ENCODE data around the gene PEX16. TPM values are rescaled to one million over a fixed set of nuclear protein-coding genes. Genes with fewer than 3 reads are reported as not detected.

PEX16 gene
- total RNA-seq, 1 donor from 2014 or later, result 77.7 TPM

DNA sequence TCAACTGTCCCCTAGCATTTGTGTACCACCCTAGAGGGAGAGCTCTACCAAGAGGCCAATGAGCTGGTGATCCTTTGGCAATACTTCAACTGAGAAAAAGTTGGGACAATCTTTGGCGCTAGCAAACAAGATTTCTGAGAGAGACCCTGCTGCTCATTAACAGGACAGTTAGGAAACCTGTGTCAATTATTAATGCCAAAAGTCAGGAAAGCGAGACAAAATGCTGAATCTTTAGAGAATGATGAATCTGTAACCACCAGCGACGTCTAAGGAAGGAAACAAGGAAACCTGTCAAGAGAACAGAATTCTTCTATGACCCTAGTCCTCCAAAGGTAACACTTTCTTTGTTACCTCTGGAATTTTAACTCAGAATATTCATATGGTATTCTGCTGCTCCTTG lies 24.7 kb upstream of the PEX16 start:
- TF ChIP-seq, protein P1, sequence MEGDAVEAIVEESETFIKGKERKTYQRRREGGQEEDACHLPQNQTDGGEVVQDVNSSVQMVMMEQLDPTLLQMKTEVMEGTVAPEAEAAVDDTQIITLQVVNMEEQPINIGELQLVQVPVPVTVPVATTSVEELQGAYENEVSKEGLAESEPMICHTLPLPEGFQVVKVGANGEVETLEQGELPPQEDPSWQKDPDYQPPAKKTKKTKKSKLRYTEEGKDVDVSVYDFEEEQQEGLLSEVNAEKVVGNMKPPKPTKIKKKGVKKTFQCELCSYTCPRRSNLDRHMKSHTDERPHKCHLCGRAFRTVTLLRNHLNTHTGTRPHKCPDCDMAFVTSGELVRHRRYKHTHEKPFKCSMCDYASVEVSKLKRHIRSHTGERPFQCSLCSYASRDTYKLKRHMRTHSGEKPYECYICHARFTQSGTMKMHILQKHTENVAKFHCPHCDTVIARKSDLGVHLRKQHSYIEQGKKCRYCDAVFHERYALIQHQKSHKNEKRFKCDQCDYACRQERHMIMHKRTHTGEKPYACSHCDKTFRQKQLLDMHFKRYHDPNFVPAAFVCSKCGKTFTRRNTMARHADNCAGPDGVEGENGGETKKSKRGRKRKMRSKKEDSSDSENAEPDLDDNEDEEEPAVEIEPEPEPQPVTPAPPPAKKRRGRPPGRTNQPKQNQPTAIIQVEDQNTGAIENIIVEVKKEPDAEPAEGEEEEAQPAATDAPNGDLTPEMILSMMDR (IDR thresholded peaks at IDR 0.05), result no peak
- ChIA-PET POLR2A (interaction anchor here (1.0 to 1.7 kb wide), 2 partner anchors 9 to 12 kb away, joined by 3 to 9 read pairs; no protein-coding TSS in a partner anchor), CTCF (interaction anchor here (1.5 to 1.9 kb wide), 2 partner anchors 12 to 23 kb away, joined by 4 to 9 read pairs; no protein-coding TSS in a partner anchor)
- Mint-ChIP-seq H3K36me3 (ENCODE audit: low read depth) (peaks cover 46% of the 10 kb centered on the region), H3K4me3 (no peak overlapping the region), H3K9me3 (no peaks in the 10 kb centered on the region), H3K27ac (peak overlapping the region; percentile 13), H3K4me1 (peaks cover 37% of the 10 kb centered on the region), H3K27me3 (no peaks in the 10 kb centered on the region)
- intact Hi-C loops (cut with micrococcal nuclease), result no loop called here
- ATAC-seq (ENCODE audit: low read depth), result no peak
- DNase-seq, result no peak

DNA sequence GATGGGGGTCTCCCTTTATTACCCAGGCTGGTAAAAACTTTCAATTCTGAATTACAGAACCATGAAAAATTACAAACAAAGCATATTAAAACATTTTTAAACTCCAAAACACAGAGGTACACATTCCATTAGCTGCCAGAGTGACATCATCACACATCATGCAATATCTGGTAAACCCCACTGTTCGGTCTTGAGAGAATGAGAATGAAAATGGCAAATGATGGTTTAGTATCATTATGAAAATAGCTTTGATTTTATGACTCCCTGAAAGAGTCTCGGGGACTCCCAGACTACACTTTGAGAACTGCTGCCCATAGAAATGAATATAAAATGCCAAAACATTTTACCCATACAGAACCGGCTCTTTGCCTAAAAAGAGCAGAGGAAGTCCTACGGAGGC lies 23.6 kb upstream of the PEX16 start:
- Mint-ChIP-seq H3K27ac (peak overlapping the region; percentile 50), H3K9me3 (no peaks in the 10 kb centered on the region), H3K36me3 (ENCODE audit: low read depth) (peaks cover 37% of the 10 kb centered on the region), H3K27me3 (no peaks in the 10 kb centered on the region), H3K4me1 (peaks cover 46% of the 10 kb centered on the region), H3K4me3 (no peak overlapping the region)
- ChIA-PET POLR2A (interaction anchor here (0.7 to 14.9 kb wide), 4 partner anchors 11 to 23 kb away, joined by 3 to 263 read pairs (median 6); partner anchors contain the start of gene PEX16), CTCF (interaction anchor here (1.5 to 1.9 kb wide), 2 partner anchors 11 to 24 kb away, joined by 4 to 9 read pairs; no protein-coding TSS in a partner anchor)
- intact Hi-C loops (cut with micrococcal nuclease), result no loop called here
- TF ChIP-seq, protein P1 (IDR thresholded peaks at IDR 0.05), result no peak
- ATAC-seq (ENCODE audit: low read depth), result no peak
- no peak for DNase-seq

DNA sequence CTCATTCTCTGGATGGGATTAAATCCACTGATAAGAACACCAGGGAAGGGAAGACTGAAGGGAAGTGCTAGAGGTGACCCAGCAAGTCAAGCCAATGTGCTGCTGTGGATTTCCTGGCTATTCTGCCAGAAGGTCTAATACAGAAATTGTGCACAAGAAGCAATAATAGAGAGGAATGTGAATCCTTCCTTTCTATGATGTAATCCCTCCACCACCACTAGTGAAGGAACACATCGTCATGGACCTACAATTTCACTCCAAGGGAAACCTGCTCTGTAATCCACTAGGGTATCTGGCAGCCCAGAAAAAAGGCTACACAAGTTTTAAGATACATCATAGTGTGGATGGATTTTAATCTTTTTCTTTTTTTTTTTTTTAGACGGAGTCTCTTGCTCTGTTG lies 22.2 kb upstream of the PEX16 start:
- H3K4me1 Mint-ChIP-seq, result peaks cover 60% of the 10 kb centered on the region
- ChIA-PET CTCF (interaction anchor here (1.1 to 3.1 kb wide), 3 partner anchors 9 to 25 kb away, joined by 4 to 14 read pairs (median 5); no protein-coding TSS in a partner anchor), POLR2A (interaction anchor here (0.6 to 14.9 kb wide), 5 partner anchors 9 to 1339 kb away, joined by 3 to 263 read pairs (median 29); partner anchors contain the start of gene PEX16)
- no peaks in the 10 kb centered on the region for H3K27me3 Mint-ChIP-seq
- peaks cover 30% of the 10 kb centered on the region for H3K36me3 Mint-ChIP-seq (ENCODE audit: low read depth)
- H3K27ac Mint-ChIP-seq, result peak overlapping the region; percentile 88
- TF ChIP-seq, protein P1 (IDR thresholded peaks at IDR 0.05), result no peak
- no peak for ATAC-seq (ENCODE audit: low read depth)
- no peak for DNase-seq
- H3K4me3 Mint-ChIP-seq, result no peak overlapping the region
- H3K9me3 Mint-ChIP-seq, result no peaks in the 10 kb centered on the region
- intact Hi-C loops (cut with micrococcal nuclease), result loop anchor here (10.0 kb wide), 1 partner anchor 765 kb away; the partner anchor contains the start of genes ARHGAP1 and ZNF408

DNA sequence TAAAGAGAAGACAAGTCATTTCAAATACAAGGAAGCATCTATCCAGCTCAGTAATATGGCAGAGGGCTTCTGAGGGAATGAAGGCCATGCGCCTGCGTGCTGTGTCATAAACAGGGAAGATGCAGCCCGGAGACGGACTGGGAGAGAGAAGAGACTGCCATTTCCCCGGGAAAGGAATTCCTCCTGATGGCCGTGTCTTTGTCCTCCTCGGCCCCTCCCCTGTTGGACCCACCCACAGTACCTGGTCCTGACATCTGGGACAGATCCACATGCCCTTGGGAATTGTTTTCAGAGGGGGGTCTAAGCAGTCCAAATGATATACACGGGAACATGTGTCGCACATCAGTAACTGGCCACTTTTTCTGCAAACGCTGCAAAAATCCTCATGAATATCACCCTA lies 20.2 kb upstream of the PEX16 start:
- ChIA-PET POLR2A (interaction anchor here (2.4 to 14.9 kb wide), 3 partner anchors 8 to 20 kb away, joined by 29 to 263 read pairs (median 79); partner anchors contain the start of gene PEX16), CTCF (interaction anchor here (3.1 kb wide), 1 partner anchor 27 kb away, joined by 14 read pairs; no protein-coding TSS in a partner anchor)
- TF ChIP-seq, protein P1 (IDR thresholded peaks at IDR 0.05), result no peak
- Mint-ChIP-seq H3K27me3 (no peaks in the 10 kb centered on the region), H3K4me1 (peaks cover 79% of the 10 kb centered on the region), H3K4me3 (no peak overlapping the region), H3K9me3 (no peaks in the 10 kb centered on the region), H3K36me3 (ENCODE audit: low read depth) (peaks cover 26% of the 10 kb centered on the region), H3K27ac (peak overlapping the region; percentile 88)
- DNase-seq (no peak), ATAC-seq (ENCODE audit: low read depth) (no peak)
- intact Hi-C loops (cut with micrococcal nuclease), result loop anchor here (1.0 to 10.0 kb wide), 3 partner anchors 8 to 767 kb away; partner anchors contain the start of genes ARHGAP1 and ZNF408

DNA sequence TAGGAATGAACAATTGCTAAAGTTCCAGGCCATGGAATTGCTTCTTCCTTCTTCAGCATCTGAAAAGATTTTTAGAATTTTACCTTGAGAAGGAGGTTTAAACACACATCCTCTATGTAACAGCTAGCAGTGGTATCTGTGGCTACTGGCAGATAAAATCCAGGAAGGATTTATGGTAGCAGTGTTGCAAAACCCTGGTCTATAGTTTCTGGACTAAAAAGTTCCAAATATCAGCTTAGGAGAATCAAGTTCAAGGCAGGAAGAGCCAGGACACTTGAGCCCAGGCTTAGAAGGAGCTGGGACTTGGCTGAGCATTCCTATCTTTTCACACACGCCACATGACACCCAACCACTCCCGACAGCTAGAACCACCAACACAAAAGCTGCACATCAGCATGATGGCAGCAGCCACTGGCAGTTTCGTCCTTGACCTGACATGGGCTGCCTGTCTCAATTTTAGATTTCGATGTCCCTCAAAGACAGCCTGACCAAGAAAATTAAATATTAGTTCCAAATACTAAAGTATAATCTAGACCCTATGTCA lies 18.9 kb upstream of the PEX16 start:
- ATAC-seq (ENCODE audit: low read depth) (no peak), DNase-seq (no peak)
- CTCF ChIA-PET, result interaction anchor here (1.9 to 2.5 kb wide), 3 partner anchors 12 to 63 kb away, joined by 6 to 13 read pairs (median 12); no protein-coding TSS in a partner anchor
- no peak overlapping the region for H3K4me3 Mint-ChIP-seq
- H3K27me3 Mint-ChIP-seq, result no peaks in the 10 kb centered on the region
- peaks cover 85% of the 10 kb centered on the region for H3K4me1 Mint-ChIP-seq
- TF ChIP-seq, protein P1 (IDR thresholded peaks at IDR 0.05), result no peak
- H3K27ac Mint-ChIP-seq, result peak overlapping the region; percentile 65
- POLR2A ChIA-PET, result interaction anchor here (0.8 to 14.9 kb wide), 6 partner anchors 11 to 184 kb away, joined by 3 to 263 read pairs (median 16); partner anchors contain the start of genes CRY2 and PEX16
- no peaks in the 10 kb centered on the region for H3K9me3 Mint-ChIP-seq
- intact Hi-C loops (cut with micrococcal nuclease), result loop anchor here (10.0 kb wide), 1 partner anchor 768 kb away; the partner anchor contains the start of genes ARHGAP1 and ZNF408
- H3K36me3 Mint-ChIP-seq (ENCODE audit: low read depth), result peaks cover 32% of the 10 kb centered on the region
